B cell (primary cell): Measurements from ENCODE around the gene MAIP1.

Experiments
- EZH2 ChIP-seq: IDR thresholded peaks from 2 replicates; pipeline ENCODE4 v1.6.1; 2012; ENCODE audit warnings: borderline replicate concordance, low read depth, mild to moderate bottlenecking, moderate library complexity, low read length; ENCODE audit not compliant: insufficient read depth, poor library complexity, severe bottlenecking
- TF ChIP-seq, protein P1 (sequence below): fragments of 200-600 bp; IDR thresholded peaks from one replicate; pipeline ENCODE4 v1.8.0; 2022; ENCODE audit warnings: antibody characterized with exemption, mild to moderate bottlenecking

DNA sequence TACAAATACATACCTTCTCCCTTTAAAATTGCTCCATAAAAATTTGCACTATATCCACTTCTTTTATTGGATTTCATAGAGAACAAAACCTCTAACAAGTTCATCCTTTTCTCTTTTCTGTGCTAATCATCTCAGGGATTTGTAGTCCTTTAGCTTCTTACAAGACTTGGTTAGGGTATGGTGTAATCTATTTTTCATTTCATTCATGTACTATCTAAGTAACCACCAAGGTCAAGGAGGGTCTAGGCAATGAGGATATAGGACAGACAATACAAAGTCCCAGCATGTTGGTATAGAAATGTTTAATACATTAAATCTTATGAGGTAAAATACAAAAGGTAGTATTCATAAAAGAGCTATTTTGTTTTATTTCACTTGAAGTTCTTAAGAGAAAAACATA is 26.8 kb upstream of the MAIP1 start:
- TF ChIP-seq EZH2, result no peak
- TF ChIP-seq, protein P1, sequence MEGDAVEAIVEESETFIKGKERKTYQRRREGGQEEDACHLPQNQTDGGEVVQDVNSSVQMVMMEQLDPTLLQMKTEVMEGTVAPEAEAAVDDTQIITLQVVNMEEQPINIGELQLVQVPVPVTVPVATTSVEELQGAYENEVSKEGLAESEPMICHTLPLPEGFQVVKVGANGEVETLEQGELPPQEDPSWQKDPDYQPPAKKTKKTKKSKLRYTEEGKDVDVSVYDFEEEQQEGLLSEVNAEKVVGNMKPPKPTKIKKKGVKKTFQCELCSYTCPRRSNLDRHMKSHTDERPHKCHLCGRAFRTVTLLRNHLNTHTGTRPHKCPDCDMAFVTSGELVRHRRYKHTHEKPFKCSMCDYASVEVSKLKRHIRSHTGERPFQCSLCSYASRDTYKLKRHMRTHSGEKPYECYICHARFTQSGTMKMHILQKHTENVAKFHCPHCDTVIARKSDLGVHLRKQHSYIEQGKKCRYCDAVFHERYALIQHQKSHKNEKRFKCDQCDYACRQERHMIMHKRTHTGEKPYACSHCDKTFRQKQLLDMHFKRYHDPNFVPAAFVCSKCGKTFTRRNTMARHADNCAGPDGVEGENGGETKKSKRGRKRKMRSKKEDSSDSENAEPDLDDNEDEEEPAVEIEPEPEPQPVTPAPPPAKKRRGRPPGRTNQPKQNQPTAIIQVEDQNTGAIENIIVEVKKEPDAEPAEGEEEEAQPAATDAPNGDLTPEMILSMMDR, result no peak
